SJSA1 (cell line): ENCODE measurements around the gene HEATR9. TPM values are rescaled to one million over a fixed set of nuclear protein-coding genes. Genes with fewer than 3 reads are reported as not detected.

ENCODE experiments used
- DNase-seq, 2 experiments: peaks; one replicate each; pipeline ENCODE4 v3.0.0-alpha.2; 2015 to 2020; ENCODE audit warnings: low spot score in 2 of 2, low read depth in 1 of 2
- H3K27ac ChIP-seq: fragments of 250-450 bp; sonication (Bioruptor Pico); 2 replicates; pipeline ENCODE4 v1.5.1; 2020; ENCODE audit warnings: mild to moderate bottlenecking, moderate library complexity
- H3K27me3 ChIP-seq: fragments of 250-450 bp; sonication (Bioruptor Pico); replicated peaks from 2 replicates; pipeline ENCODE4 v1.5.1; 2020; ENCODE audit warnings: mild to moderate bottlenecking, moderate library complexity
- H3K36me3 ChIP-seq: fragments of 250-450 bp; sonication (Bioruptor Pico); 2 replicates; pipeline ENCODE4 v1.5.1; 2020; ENCODE audit warnings: mild to moderate bottlenecking
- H3K4me1 ChIP-seq: fragments of 250-450 bp; sonication (Bioruptor Pico); replicated peaks from 2 replicates; pipeline ENCODE4 v1.6.1; 2021; ENCODE audit warnings: mild to moderate bottlenecking
- H3K4me3 ChIP-seq: fragments of 250-450 bp; sonication (Bioruptor Pico); 2 replicates; pipeline ENCODE4 v1.5.1; 2020; ENCODE audit warnings: mild to moderate bottlenecking
- H3K9me3 ChIP-seq: fragments of 250-450 bp; sonication (Bioruptor Pico); replicated peaks from 2 replicates; pipeline ENCODE4 v1.5.1; 2020; ENCODE audit warnings: mild to moderate bottlenecking
- total RNA-seq: library from RNA; depleted of rRNA; stranded (reverse); fragments of >200 nt; shearing (Covaris generic); gene quantifications from 2 replicates; pipeline ENCODE4 v1.2.3, GENCODE V29; 2014; rRNA removed

HEATR9 gene, protein sequence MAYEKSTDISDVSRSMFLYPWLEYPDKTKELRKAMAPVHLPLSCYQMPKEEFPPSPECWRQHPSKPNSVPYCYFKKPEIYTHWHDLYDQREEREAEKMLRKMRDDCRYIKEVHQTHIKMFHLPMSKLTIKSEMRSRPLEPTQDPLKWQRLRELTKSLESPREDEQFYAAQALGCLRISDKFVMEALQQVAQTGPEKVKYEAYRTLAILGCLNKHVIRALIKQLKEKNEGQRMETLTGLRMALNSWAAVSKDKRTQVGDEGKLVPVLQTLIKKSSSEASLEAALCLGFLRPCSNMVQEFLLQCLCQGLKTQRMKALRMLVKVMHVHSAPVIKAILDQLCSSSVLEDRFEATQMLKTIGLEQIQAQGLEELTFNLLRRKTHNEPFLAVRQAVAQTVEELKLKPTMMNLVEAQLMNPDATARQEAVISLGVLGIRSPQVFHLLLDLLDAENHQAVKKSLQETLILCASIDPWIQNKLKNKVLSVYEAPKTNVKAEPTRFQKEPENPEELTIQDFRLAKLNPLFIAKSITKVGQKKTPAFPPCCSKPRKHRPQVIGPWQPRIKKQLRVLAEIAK
- total RNA-seq: not detected in 2 replicates

DNA sequence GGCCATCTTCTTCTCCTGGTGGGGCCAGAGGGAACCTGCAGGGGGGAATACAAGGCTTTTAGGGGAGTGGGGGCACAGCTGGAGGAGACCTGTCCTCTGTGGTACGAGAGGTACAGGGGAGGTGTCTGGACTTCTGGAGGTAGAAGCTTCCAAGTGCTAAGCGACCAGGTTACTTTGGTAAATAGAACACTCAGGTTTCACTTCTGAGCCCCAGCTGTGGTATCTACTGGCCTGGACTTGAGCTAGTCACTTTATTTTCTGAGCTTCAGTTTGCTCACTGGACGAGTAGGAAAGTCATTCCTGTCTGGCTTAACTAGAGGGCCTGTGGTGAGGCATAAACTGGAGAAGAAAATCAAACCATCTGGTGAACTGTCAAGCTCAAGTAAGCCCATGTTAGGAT, at the start of gene HEATR9:
TSS of gene HEATR9 (minus strand) at position 155 of the 400 bp plus-strand sequence. CDS start at position 6, 149 bp downstream.
- Histone ChIP-seq H3K36me3 (no peaks in the 10 kb centered on the region), H3K27ac (no peak within 1 kb of the TSS), H3K4me1 (no peaks in the 10 kb centered on the region), H3K27me3 (no peaks in the 10 kb centered on the region; the same call in 1 of the 2 replicates), H3K4me3 (no peak within 1 kb of the TSS), H3K9me3 (no peaks in the 10 kb centered on the region)
- no peak for DNase-seq

DNA sequence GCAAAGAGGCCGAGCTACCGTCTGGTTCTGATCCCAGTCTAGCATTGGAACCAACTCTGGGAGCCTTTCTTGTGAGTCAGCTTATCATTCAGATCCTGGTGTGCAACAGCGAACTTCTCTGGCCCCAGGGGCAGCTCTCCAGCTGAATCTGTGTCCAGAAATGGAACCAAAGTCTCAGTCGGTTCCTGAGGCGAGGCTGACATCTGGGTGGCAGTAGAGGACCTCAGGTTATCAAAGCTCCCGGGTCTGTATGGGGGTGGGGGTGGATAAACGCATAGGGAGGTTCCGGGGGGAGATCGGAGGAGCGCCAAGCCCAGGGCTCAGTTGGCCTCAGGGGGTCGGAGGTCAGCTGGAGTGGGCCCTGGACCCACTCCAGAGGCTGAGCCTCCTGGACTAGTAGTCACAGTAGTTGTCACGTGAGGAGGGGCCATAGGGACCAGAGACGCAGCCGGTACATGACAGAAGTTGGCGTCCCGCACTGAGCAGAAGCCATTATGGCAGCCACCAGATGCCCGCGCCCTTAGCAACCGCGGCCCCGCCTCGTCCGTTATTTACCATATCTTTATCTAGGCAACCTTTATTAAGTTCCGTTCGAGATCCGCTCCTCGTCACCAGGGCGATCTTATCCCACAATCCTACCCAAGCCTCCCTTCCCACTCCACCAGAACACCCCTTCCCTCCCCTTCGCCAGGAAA, 49.0 kb upstream of the HEATR9 start:
- Histone ChIP-seq H3K4me1 (no peaks in the 10 kb centered on the region), H3K27me3 (no peaks in the 10 kb centered on the region), H3K9me3 (no peaks in the 10 kb centered on the region), H3K36me3 (no peaks in the 10 kb centered on the region), H3K4me3 (no peak overlapping the region), H3K27ac (no peak overlapping the region)
- no peak for DNase-seq

DNA sequence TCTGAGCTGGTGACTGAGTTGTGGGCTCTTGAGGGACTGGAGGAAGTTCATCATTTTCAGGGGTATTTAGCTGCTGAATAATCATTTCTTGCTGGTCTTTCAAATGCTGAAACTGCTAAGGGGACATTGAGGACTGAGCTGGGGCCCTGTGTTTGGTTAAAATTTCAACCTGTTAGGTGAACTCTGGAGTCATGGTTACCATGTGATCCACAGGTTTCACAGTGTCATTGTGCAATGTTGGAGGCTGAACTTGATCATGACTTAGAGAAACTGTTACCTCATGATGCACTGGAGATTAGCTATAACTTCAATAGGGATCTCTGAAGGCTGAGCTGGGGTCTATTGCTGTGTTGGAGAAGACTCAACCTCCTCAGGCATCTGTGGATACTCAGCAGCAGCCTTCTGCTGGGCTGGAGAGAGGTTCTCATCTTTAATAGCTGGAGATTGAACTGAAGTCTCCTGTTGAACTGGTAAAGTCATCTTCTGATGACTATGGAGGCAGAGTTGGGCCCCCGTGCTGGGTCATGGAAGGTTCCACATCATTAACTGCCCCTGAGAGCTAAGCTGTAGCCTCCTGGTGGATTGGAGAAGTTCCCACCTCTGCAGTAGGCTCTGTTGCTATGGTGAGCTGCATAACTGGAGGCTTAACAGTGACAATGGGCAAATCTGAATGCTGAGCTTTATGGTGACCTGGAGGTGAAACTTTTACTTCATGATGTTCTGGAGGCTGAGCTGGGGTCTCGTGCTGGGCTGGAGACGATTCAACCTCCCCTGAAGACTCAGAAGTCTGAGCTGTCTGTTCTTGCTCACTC, 46.7 kb upstream of the HEATR9 start:
- no peak for DNase-seq
- H3K27ac ChIP-seq: no peak overlapping the region
- no peaks in the 10 kb centered on the region for H3K27me3 ChIP-seq
- no peak overlapping the region for H3K4me3 ChIP-seq
- H3K9me3 ChIP-seq: no peaks in the 10 kb centered on the region
- no peaks in the 10 kb centered on the region for H3K4me1 ChIP-seq
- no peaks in the 10 kb centered on the region for H3K36me3 ChIP-seq

DNA sequence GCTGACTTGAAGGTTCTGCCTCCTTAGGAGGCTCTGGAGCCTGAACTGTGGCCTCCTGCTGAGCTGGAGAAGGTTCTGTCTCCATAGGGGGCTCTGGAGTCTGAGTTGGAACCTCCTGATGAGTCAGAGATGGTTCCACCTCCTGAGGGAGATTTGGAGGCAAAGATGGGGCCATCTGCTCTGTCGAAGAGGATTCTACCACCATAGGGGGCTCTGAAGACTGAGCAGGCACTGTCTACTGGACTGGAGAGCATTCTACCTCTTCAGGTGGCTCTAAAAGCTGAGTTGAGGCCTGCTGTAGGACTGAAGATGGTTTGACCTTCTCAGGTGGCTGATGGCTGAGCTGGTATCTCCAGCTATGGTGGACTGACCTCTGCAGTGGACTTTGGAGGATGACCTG, 45.7 kb upstream of the HEATR9 start:
- Histone ChIP-seq H3K27me3 (no peaks in the 10 kb centered on the region), H3K9me3 (no peaks in the 10 kb centered on the region), H3K4me1 (no peaks in the 10 kb centered on the region), H3K27ac (no peak overlapping the region), H3K36me3 (no peaks in the 10 kb centered on the region), H3K4me3 (no peak overlapping the region)
- no peak for DNase-seq

DNA sequence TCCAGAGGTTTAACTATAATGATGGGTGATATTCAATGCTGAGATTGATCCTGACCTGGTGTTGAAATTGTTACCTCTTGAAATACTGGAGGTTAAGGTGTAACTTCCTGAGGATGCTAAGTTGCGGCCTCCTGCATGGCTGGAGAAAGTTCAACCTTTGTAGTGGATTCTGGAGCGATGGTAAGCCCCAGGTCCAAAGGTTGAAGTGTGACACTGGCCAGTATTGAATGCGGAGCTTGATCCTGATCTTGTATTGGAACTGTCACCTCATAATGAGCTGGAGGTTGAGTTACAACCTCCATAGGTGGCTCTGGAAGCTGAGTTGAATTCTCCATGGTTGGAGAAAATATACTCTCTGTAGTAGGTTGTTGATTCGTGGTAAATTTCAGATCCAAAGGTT, 44.9 kb upstream of the HEATR9 start:
- Histone ChIP-seq H3K4me3 (no peak overlapping the region), H3K4me1 (no peaks in the 10 kb centered on the region), H3K9me3 (no peaks in the 10 kb centered on the region), H3K27ac (no peak overlapping the region), H3K36me3 (no peaks in the 10 kb centered on the region), H3K27me3 (no peaks in the 10 kb centered on the region)
- DNase-seq: no peak

DNA sequence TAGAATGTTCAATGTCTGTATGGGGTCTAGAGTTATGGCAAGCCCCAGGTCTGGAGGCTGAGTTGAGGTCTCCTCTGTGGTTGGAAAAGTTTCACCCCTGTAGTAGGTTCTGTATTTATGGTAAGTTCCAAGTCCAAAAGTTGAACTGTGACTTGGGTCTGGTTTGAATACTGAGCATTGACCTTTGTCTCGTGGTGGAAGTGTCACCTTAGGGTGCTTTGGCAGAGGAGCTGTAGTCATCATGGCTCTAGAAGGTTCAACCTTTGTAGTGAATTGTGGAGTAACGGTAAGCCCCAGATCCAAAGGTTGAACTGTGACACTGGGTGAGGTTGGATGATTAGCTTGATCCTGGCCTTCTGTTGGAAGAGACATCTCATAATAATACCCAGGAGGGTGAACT, 44.3 kb upstream of the HEATR9 start:
- Histone ChIP-seq H3K9me3 (no peaks in the 10 kb centered on the region), H3K27ac (no peak overlapping the region), H3K4me1 (no peaks in the 10 kb centered on the region), H3K4me3 (no peak overlapping the region), H3K36me3 (no peaks in the 10 kb centered on the region), H3K27me3 (no peaks in the 10 kb centered on the region)
- DNase-seq: no peak

DNA sequence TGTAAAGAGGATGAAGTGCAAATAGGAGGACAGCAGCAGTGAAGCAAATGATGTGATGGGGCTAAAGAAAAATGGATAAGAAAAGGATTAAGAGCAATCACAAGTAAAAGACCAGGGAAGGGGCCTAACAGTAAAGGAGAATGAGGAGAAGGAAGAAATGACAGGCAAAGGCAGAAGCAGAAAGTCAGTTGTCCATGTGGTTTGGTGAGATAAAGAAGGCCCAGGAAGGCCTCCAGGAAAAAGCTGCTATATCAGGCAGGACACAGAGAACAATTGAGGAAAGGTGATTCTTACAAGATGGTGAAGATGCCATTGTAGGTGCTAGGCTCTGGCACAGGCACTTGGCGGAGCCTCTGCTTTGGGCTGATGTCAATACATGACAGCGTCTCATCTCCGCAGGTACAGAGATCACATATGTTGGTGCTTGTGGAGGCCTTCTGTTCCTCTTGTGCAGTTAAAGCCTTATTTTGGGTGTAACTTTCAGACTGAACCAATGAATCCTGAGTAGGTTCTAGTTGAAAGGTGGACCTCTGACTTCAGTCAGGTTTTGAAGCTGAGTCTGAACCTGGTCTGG, 43.7 kb upstream of the HEATR9 start:
- H3K9me3 ChIP-seq: no peaks in the 10 kb centered on the region
- no peak for DNase-seq
- H3K4me3 ChIP-seq: no peak overlapping the region
- no peaks in the 10 kb centered on the region for H3K36me3 ChIP-seq
- H3K27ac ChIP-seq: no peak overlapping the region
- H3K27me3 ChIP-seq: no peaks in the 10 kb centered on the region
- H3K4me1 ChIP-seq: no peaks in the 10 kb centered on the region

DNA sequence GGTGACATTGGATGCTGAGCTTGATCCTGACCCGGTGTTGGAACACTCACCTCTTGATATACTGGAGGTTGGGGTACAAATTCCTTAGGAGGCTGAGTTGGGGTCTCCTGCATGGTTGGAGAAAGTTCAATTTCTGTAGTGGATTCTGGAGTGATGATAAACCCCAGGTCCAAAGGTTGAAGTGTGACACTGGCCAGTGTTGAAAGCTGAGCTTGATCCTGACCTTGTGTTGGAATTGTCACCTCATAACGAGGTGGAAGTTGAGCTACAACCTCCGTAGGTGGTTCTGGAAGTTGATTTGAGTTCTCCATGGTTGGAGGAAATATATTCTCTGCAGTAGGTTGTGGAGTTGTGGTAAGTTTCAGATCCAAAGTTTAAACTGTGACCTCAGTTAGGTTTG, 40.7 kb upstream of the HEATR9 start:
- H3K4me1 ChIP-seq: no peaks in the 10 kb centered on the region
- no peaks in the 10 kb centered on the region for H3K36me3 ChIP-seq
- no peaks in the 10 kb centered on the region for H3K27me3 ChIP-seq
- DNase-seq: no peak
- no peaks in the 10 kb centered on the region for H3K9me3 ChIP-seq
- H3K4me3 ChIP-seq: no peak overlapping the region
- no peak overlapping the region for H3K27ac ChIP-seq

DNA sequence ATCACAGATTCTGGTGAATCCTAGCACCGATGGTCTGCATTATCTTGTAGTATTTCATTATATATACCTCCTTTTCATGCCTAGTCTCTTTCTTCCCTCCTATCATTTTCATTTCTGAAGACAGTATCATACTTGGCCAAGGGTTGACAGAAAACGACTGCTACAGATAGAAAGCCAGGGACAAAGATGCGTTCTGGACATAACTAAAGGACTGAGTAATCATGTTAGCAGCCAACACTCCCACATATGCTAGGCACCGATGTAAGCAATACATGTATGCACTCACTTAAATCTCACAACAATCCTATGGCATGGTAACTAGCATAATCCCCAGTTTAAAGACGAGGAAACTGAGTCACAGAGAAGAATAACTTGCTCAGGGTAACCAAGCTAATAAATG, 39.0 kb upstream of the HEATR9 start:
- DNase-seq: no peak
- H3K9me3 ChIP-seq: no peaks in the 10 kb centered on the region

DNA sequence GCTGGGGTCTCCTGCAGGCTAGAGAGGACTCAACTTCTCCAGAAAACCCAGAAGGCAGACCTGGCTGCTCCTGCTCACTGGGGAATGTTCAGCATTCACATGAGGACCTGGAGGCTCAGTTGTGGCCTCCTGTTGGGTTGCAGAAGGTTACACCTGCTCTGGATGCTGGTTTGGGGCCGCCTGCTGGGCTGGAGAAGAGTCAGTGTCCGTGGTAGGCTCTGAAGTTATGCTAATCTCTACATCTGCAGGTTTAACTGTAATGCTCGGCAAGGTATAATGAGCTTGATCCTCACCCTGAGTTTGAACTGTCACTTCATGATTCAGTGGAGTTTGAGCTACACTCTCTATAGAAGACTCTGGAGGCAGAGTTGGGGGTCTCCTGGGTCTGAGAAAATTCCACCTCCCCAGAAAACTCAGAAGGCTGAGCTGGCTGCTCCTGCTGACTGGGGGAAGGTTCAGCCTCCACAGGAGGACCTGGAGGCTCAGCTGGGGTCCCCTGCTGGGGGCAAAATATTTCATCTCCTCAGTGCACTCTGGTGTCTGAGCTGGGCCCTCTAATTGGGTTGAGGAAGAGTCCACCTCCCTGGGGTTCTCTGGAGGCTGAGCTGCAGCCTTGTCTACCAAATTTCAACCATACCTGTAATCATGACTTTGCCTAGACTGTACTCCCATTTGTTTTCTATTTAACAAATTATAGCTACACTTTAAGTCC, 38.4 kb upstream of the HEATR9 start:
- no peak for DNase-seq
- Histone ChIP-seq H3K27me3 (no peaks in the 10 kb centered on the region), H3K4me3 (no peak overlapping the region), H3K9me3 (no peaks in the 10 kb centered on the region), H3K4me1 (no peaks in the 10 kb centered on the region), H3K36me3 (no peaks in the 10 kb centered on the region), H3K27ac (no peak overlapping the region)

More for the DNA sequence above, 39.0 kb upstream of the HEATR9 start:
- H3K4me3 ChIP-seq: no peak overlapping the region
- H3K36me3 ChIP-seq: no peaks in the 10 kb centered on the region
- no peaks in the 10 kb centered on the region for H3K27me3 ChIP-seq
- H3K4me1 ChIP-seq: no peaks in the 10 kb centered on the region
- H3K27ac ChIP-seq: no peak overlapping the region

DNA sequence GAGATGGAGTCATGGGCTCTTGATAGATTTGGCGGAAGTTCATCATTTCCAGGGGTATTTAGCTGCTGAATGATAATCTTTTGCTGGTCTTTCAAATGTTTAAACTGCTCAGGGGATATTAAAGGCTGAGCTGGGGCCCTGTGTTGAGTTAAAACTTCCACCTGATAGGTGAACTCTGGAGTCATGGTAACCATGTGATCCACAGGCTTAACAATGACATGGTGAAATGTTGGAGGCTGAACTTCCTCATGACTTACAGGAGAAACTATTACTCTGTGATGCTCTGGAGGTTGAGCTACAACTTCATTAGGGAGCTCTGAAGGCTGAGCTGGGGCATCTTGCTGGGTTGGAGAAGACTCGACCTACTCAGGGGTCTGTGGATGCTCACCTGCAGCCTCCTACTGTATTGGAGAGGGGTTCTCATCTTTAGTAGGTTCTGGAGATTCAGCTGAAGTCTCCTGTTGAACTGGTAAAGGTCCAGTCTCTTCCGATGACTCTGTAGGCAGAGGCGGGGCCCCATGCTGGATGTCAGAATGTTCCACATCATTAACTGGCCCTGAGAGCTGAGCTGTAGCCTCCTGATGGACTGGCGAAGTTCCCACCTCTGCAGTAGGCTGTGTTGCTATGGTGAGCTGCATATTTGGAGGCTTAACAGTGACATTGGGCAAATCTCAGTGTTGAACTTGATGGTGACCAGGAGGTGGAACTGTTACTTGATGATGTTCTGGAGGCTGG, 37.7 kb upstream of the HEATR9 start:
- DNase-seq: no peak
- no peak overlapping the region for H3K27ac ChIP-seq
- no peaks in the 10 kb centered on the region for H3K27me3 ChIP-seq
- no peaks in the 10 kb centered on the region for H3K4me1 ChIP-seq
- no peak overlapping the region for H3K4me3 ChIP-seq
- no peaks in the 10 kb centered on the region for H3K9me3 ChIP-seq
- no peaks in the 10 kb centered on the region for H3K36me3 ChIP-seq

DNA sequence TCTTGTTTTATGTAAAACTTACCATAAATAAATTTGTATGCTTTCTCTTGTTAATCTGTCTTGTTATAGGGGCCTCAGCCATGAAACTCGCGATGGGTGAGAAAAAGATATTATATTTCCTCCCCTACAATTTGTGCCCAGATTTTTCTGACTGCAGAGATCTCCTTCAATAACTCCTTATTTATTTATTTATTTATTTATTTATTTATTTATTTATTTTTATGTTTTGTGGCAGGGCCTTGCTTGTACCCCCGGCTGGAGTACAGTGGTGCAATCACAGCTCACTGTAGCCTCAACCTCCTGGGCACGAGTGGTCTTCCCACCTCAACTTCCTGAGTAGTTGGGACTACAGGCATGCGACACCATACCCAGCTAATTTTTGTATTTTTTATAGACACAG, 34.8 kb upstream of the HEATR9 start:
- Histone ChIP-seq H3K4me1 (no peaks in the 10 kb centered on the region), H3K27ac (no peak overlapping the region), H3K36me3 (no peaks in the 10 kb centered on the region), H3K4me3 (no peak overlapping the region), H3K9me3 (no peaks in the 10 kb centered on the region), H3K27me3 (no peaks in the 10 kb centered on the region)
- DNase-seq: no peak
